GM10248 (cell line): ENCODE measurements around the gene CASP9.

Source experiments
- CTCF ChIA-PET: fragments of 300-600 bp; sonication (Branson Sonifier 250); formaldehyde crosslinking; extraction: SDS; loops from one replicate; lab custom pipeline; 2021; ENCODE audit warnings: antibody characterized with exemption; lab: Yijun Ruan, JAX
- POLR2A ChIA-PET: fragments of 350-650 bp; sonication (Branson Sonifier 250); formaldehyde crosslinking; extraction: SDS; loops from one replicate; lab custom pipeline; 2020; ENCODE audit warnings: antibody characterized with exemption; lab: Yijun Ruan, JAX
- DNase-seq: peaks from one replicate; pipeline ENCODE4 v3.0.0; 2012; ENCODE audit errors: extremely low spot score
- TF ChIP-seq, protein P1 (sequence below): IDR thresholded peaks from 2 replicates; pipeline ENCODE4 v1.5.1; 2012; ENCODE audit warnings: mild to moderate bottlenecking, low read depth; ENCODE audit errors: extremely low read depth, missing control alignments, control extremely low read depth

The CASP9 gene

GRCh38 chr1:15531003-15531402, 7.0 kb upstream of the CASP9 start:
- POLR2A ChIA-PET: no interaction called here
- no peak for DNase-seq
- TF ChIP-seq, protein P1, sequence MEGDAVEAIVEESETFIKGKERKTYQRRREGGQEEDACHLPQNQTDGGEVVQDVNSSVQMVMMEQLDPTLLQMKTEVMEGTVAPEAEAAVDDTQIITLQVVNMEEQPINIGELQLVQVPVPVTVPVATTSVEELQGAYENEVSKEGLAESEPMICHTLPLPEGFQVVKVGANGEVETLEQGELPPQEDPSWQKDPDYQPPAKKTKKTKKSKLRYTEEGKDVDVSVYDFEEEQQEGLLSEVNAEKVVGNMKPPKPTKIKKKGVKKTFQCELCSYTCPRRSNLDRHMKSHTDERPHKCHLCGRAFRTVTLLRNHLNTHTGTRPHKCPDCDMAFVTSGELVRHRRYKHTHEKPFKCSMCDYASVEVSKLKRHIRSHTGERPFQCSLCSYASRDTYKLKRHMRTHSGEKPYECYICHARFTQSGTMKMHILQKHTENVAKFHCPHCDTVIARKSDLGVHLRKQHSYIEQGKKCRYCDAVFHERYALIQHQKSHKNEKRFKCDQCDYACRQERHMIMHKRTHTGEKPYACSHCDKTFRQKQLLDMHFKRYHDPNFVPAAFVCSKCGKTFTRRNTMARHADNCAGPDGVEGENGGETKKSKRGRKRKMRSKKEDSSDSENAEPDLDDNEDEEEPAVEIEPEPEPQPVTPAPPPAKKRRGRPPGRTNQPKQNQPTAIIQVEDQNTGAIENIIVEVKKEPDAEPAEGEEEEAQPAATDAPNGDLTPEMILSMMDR: no peak
- CTCF ChIA-PET: no interaction called here

DNA sequence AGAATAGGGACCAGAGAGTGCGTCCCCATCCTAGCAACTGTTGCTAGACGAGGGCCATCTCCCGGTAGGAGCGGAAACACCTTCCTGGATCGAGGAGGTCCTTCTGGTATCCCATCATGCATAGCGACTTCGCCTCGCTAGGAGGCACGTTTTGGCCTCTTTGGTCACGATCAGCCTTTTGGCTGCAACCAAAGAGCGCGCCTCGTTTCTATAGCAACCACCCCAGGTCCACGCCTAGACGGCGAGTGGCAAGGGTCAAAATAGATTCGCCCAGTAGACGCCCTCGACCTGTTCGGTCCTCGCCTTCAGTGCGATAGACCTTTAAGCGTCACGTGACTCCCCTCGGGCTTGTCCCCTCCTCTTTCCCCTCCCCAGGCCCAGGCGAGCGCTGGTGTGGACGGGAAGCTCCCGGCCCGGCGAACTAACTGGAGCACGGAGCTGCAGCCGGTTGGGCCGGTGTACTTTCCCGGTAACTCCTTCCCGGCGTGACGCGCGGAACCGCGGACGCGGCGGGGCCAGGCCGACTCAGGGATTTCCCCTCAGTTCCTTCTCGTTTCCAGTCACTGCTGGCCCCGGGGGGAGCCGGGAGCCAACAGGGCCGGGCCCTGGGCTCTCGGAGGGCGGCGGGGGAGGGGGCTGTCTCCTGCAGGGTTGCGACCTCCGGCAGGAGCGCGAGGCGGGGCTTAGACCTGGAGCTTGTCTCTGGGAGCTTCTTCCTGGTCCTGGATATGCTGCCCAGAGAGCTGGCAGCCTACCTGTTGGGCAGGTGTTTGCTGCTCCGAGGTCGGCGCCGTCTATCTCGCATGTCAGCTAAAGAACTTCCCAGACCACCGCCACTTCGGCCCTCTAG, 2.7 kb upstream of the CASP9 start, which contains the start of gene DNAJC16:
Gene DNAJC16, plus strand, starts transcription at position 359 of the 850 bp plus-strand sequence. CDS start 2,258 bp downstream, outside the sequence.
- TF ChIP-seq, protein P1: no peak
- ChIA-PET POLR2A (interaction anchor here (0.9 kb wide), 1 partner anchor 1775 kb away, joined by 4 read pairs; no protein-coding TSS in a partner anchor), CTCF (no interaction called here)
- DNase-seq: peak; percentile 91

DNA sequence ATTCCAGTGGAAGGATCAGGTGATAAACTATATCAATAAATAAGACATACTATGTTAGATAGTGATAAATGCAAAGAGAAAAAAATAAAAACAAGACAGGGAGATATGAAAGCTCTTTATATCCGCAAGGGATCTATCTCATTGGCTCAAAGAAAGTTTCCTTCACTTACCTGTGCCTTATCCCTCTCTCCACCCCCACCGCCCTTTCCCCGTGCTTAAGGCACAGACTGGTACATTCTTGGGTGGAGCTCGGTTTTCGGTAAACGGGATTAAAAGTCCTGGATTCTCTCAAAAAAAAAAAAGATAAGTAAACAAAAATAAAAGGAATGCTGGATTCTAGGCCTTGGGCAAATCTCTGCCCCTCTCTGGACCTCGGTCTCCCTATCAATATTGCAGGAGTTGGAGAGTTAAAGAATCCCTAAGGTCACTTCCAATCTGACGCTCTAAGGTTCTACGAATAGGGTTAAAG, 2.0 kb upstream of the CASP9 start:
- CTCF ChIA-PET: no interaction called here
- DNase-seq: no peak
- TF ChIP-seq, protein P1: no peak
- POLR2A ChIA-PET: interaction anchor here (0.9 kb wide), 1 partner anchor 1774 kb away, joined by 4 read pairs; no protein-coding TSS in a partner anchor

DNA sequence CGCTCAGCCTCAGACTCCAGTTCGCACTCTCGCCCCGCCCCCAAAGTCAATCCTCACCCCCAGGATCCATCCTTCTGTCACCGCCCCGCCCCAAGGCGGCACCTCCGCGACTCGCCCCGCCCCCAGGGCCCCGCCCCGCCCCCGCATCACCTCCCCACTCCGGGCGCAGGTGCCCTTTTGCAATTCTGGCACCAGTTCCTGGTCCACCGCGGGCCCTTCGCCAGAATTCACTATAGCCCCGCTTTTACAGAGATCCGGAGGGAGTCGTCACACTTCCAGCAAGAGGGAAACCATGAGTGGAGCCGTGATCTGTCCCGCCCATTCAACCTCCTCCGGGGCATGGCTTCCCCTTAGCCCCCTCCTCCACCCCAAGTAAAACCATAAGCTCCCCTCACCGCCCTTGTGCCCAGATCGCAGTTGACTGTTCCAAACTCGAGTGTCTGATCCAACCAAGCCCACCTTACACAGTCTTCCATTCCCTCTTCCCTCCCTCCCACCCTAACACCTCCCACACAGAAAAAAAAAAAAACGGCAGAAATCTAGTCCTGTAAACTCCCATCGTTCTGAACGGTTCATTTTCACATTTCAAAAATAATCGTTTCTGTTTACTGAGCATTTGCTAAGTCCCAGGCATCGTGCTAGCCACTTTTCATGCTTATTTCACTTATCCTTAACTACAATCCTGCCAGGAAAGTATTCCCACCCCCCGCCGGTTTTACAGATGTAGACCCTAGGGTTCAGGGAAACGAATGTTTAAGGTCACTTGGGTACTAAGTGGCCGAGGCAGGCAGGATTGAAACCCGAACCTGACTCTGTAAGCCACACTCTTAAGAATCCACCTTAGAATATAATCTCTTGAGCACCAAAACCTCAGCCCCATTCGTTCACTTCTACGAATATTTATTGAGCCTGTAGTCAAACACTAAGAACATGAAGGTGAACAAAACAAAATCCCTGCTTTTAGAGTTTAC, 1.3 kb upstream of the CASP9 start:
- ChIA-PET CTCF (no interaction called here), POLR2A (no interaction called here)
- no peak for DNase-seq

GRCh38 chr1:15524283-15525049, 451 bp upstream of the CASP9 start:
- ChIA-PET CTCF (no interaction called here), POLR2A (no interaction called here)
- DNase-seq: peak; percentile 96
- TF ChIP-seq, protein P1: no peak

More for the DNA sequence above, 1.3 kb upstream of the CASP9 start:
- TF ChIP-seq, protein P1: no peak
